ENCODE data around the gene SH2B3.
A peak's percentile ranks its signal among the peaks of the same experiment; 100 is the strongest.

SH2B3 gene

GRCh38 chr12:111405859-111406473 lies at the start of gene SH2B3:
Gene SH2B3 (plus strand): TSS chr12:111405923. CDS start chr12:111418146, 12,223 bp downstream.
- Histone ChIP-seq H2AFZ (ENCODE audit: low read length) (0 out of 2 replicates have a peak within 1 kb of the TSS, but pooled peaks have one; percentile 45), H3K27me3 (replicated peaks; ENCODE audit: insufficient read depth, low read length) (no peaks in the 10 kb centered on the region), H3K9me2 (replicated peaks; ENCODE audit: insufficient read depth, low read length) (no peaks in the 10 kb centered on the region), H3K4me3 (ENCODE audit: low read length) (peak within 1 kb of the TSS; percentile 85), H3K9me3 (replicated peaks; ENCODE audit: insufficient read depth, low read length) (no peaks in the 10 kb centered on the region), H3K4me1 (ENCODE audit: low read length) (peaks cover 14% of the 10 kb centered on the region), H3K79me2 (ENCODE audit: low read length) (peaks cover 47% of the 10 kb centered on the region), H3K4me2 (ENCODE audit: low read depth, low read length) (peak within 1 kb of the TSS; percentile 77), H4K20me1 (ENCODE audit: insufficient read depth, low read length) (no peaks in the 10 kb centered on the region), H3K36me3 (replicated peaks; ENCODE audit: insufficient read depth, low read length) (no peaks in the 10 kb centered on the region), H3F3A (ENCODE audit: insufficient read depth, low read length) (peaks cover 18% of the 10 kb centered on the region), H3K9ac (ENCODE audit: low read length) (peak within 1 kb of the TSS; percentile 69), H3K27ac (ENCODE audit: low read length) (no peak within 1 kb of the TSS)
- DNase-seq, result no peak
- TF ChIP-seq CTCF (IDR thresholded peaks at IDR 0.05; ENCODE audit: low read length), result no peak
- TF ChIP-seq EZH2 (optimal IDR thresholded peaks at IDR 0.05; ENCODE audit: low read depth, low read length), result no peak
- TF ChIP-seq EZH2phosphoT487 (IDR thresholded peaks at IDR 0.05; ENCODE audit: low read length), result no peak

- no peak overlapping the region for H3K9ac ChIP-seq (ENCODE audit: low read length)
These were observed 46.4 kb upstream of the SH2B3 start for GRCh38 chr12:111359231-111359913.

GRCh38 chr12:111359914-111360276 lies 45.8 kb upstream of the SH2B3 start:
- Histone ChIP-seq H3K4me1 (ENCODE audit: low read length) (no peaks in the 10 kb centered on the region), H3K4me3 (ENCODE audit: low read length) (no peak overlapping the region), H3F3A (ENCODE audit: insufficient read depth, low read length) (no peaks in the 10 kb centered on the region), H3K36me3 (replicated peaks; ENCODE audit: insufficient read depth, low read length) (no peaks in the 10 kb centered on the region), H3K9me3 (replicated peaks; ENCODE audit: insufficient read depth, low read length) (no peaks in the 10 kb centered on the region), H3K9me2 (replicated peaks; ENCODE audit: insufficient read depth, low read length) (no peaks in the 10 kb centered on the region), H3K79me2 (ENCODE audit: low read length) (no peaks in the 10 kb centered on the region), H3K4me2 (ENCODE audit: low read depth, low read length) (no peak overlapping the region), H3K27ac (ENCODE audit: low read length) (no peak overlapping the region), H3K9ac (ENCODE audit: low read length) (no peak overlapping the region), H2AFZ (ENCODE audit: low read length) (no peak overlapping the region), H3K27me3 (replicated peaks; ENCODE audit: insufficient read depth, low read length) (no peaks in the 10 kb centered on the region), H4K20me1 (ENCODE audit: insufficient read depth, low read length) (no peaks in the 10 kb centered on the region)
- DNase-seq, result no peak
- TF ChIP-seq CTCF (IDR thresholded peaks at IDR 0.05; ENCODE audit: low read length) (no peak), EZH2phosphoT487 (IDR thresholded peaks at IDR 0.05; ENCODE audit: low read length) (no peak), EZH2 (optimal IDR thresholded peaks at IDR 0.05; ENCODE audit: low read depth, low read length) (no peak)

More at GRCh38 chr12:111359231-111359913, 46.4 kb upstream of the SH2B3 start:
- H3K4me3 ChIP-seq (ENCODE audit: low read length), result no peak overlapping the region
- no peaks in the 10 kb centered on the region for H3K9me3 ChIP-seq (replicated peaks; ENCODE audit: insufficient read depth, low read length)
- H3K9me2 ChIP-seq (replicated peaks; ENCODE audit: insufficient read depth, low read length), result no peaks in the 10 kb centered on the region
- H3K27me3 ChIP-seq (replicated peaks; ENCODE audit: insufficient read depth, low read length), result no peaks in the 10 kb centered on the region
- no peaks in the 10 kb centered on the region for H3K4me1 ChIP-seq (ENCODE audit: low read length)
- no peak for DNase-seq
- TF ChIP-seq EZH2phosphoT487 (IDR thresholded peaks at IDR 0.05; ENCODE audit: low read length), result no peak
- TF ChIP-seq EZH2 (optimal IDR thresholded peaks at IDR 0.05; ENCODE audit: low read depth, low read length), result no peak
- no peak for TF ChIP-seq CTCF (IDR thresholded peaks at IDR 0.05; ENCODE audit: low read length)
- H3K36me3 ChIP-seq (replicated peaks; ENCODE audit: insufficient read depth, low read length), result no peaks in the 10 kb centered on the region
- no peak overlapping the region for H2AFZ ChIP-seq (ENCODE audit: low read length)
- H3F3A ChIP-seq (ENCODE audit: insufficient read depth, low read length), result no peaks in the 10 kb centered on the region
- H3K79me2 ChIP-seq (ENCODE audit: low read length), result no peaks in the 10 kb centered on the region
- H3K4me2 ChIP-seq (ENCODE audit: low read depth, low read length), result no peak overlapping the region
- no peaks in the 10 kb centered on the region for H4K20me1 ChIP-seq (ENCODE audit: insufficient read depth, low read length)
- no peak overlapping the region for H3K27ac ChIP-seq (ENCODE audit: low read length)
